Upper lobe of left lung (tissue), 6 donors: ENCODE results near the gene COL9A3. TPM values are rescaled to one million over a fixed set of nuclear protein-coding genes. Genes with fewer than 3 reads are reported as not detected.

Source experiments
- ATAC-seq, 2 donors: fragments of 200-7000 bp; cut with Tn5 transposase; one replicate each; pipeline ENCODE4 v1.9.1; 2022; ENCODE audit warnings: mild to moderate bottlenecking in 2 of 2, moderate library complexity in 2 of 2; ENCODE audit not compliant: low FRiP score in 2 of 2
- DNase-seq, 2 donors: peaks; one replicate each; pipeline ENCODE4 v3.0.0-alpha.2; 2019 to 2020
- H3K27ac ChIP-seq, 4 donors: fragments of 200-600 bp; sonication (generic); one replicate each; pipeline ENCODE4 v1.5.1; 2016 to 2019
- H3K27me3 ChIP-seq, 4 donors: fragments of 200-600 bp; sonication (generic); one replicate each; pipeline ENCODE4 v1.5.1; 2017 to 2019
- H3K36me3 ChIP-seq, 4 donors: fragments of 200-600 bp; sonication (generic); one replicate each; pipeline ENCODE4 v1.5.1; 2016 to 2019
- H3K4me1 ChIP-seq, 4 donors: fragments of 200-600 bp; sonication (generic); one replicate each; pipeline ENCODE4 v1.5.1; 2018 to 2019
- H3K4me3 ChIP-seq, 4 donors: fragments of 200-600 bp; sonication (generic); one replicate each; pipeline ENCODE4 v1.5.1; 2017 to 2019; ENCODE audit warnings: mild to moderate bottlenecking in 2 of 4, moderate library complexity in 1 of 4
- H3K9me3 ChIP-seq, 4 donors: fragments of 200-600 bp; sonication (generic); one replicate each; pipeline ENCODE4 v1.5.1; 2018 to 2019
- CTCF ChIP-seq, 6 experiments: fragments of 450-650 bp in 4 of 6; fragments of 200-600 bp in 2 of 6; sonication (generic) in 2 of 6; IDR thresholded peaks; one replicate each; pipeline ENCODE4 v1.5.1; 2016 to 2019; ENCODE audit warnings: antibody characterized with exemption in 6 of 6
- EP300 ChIP-seq, 4 donors: sonication (generic); formaldehyde crosslinking; IDR thresholded peaks; one replicate each; pipeline ENCODE4 v1.5.1; 2017; ENCODE audit warnings: antibody characterized with exemption in 4 of 4, control low read depth in 2 of 4
- POLR2A ChIP-seq, 4 donors: fragments of 450-650 bp; IDR thresholded peaks; one replicate each; pipeline ENCODE4 v1.5.1; 2016 to 2017; ENCODE audit warnings: antibody characterized with exemption in 4 of 4, mild to moderate bottlenecking in 2 of 4
- POLR2AphosphoS5 ChIP-seq, 2 donors: sonication (generic); formaldehyde crosslinking; IDR thresholded peaks; one replicate each; pipeline ENCODE4 v1.5.1; 2017; ENCODE audit warnings: antibody characterized with exemption in 2 of 2
- WGBS, 2 donors: methylation state at CpG; one replicate each; pipeline ENCODE4 v1.1.5; 2017 to 2018; 5-methylcytosine and 5-hydroxymethylcytosine counted together
- total RNA-seq, 6 donors: library from RNA; depleted of rRNA in 4 of 6; stranded (reverse); fragments of >200 nt in 4 of 6; gene quantifications; one replicate each; pipeline versions ENCODE4 v1.1.0 to v1.2.1, GENCODE V29; 2016 to 2021
- donor health status: DM: no; HTN: no; CAD: no; lungs with moderate emphysema.
- donor health status: DM: no; HTN: yes; CAD: no; lungs with severe emphysema.

COL9A3 gene
- total RNA-seq, 6 donors from 2014 or later: 0.57 to 8.4 (median 2.1) TPM; not detected in 1

GRCh38 chr20:62802026-62802712, 14.7 kb upstream of the COL9A3 start:
- no peaks in the 10 kb centered on the region for H3K27me3 ChIP-seq
- ATAC-seq: no peak
- no peaks in the 10 kb centered on the region for H3K9me3 ChIP-seq
- H3K4me1 ChIP-seq: peaks cover 25 to 35% (median 30%) of the 10 kb centered on the region in 4 donors
- 88 to 91% methylated on average over 13 to 22 of the region's 22 CpGs for WGBS, 2 donors
- H3K4me3 ChIP-seq: no peak overlapping the region
- peak in 1 of 2 donors; percentile 66 for DNase-seq
- TF ChIP-seq EP300 (IDR thresholded peaks at IDR 0.05): no peak
- TF ChIP-seq CTCF (IDR thresholded peaks at IDR 0.05): no peak
- no peak for TF ChIP-seq POLR2A (IDR thresholded peaks at IDR 0.05)
- TF ChIP-seq POLR2AphosphoS5 (IDR thresholded peaks at IDR 0.05): no peak
- peaks cover 8 to 40% (median 24%) of the 10 kb centered on the region in 4 donors for H3K36me3 ChIP-seq
- no peak overlapping the region for H3K27ac ChIP-seq

GRCh38 chr20:62804021-62804626, 12.7 kb upstream of the COL9A3 start:
- DNase-seq (no peak), ATAC-seq (no peak)
- H3K9me3 ChIP-seq: no peaks in the 10 kb centered on the region
- TF ChIP-seq CTCF (IDR thresholded peaks at IDR 0.05) (no peak), EP300 (IDR thresholded peaks at IDR 0.05) (no peak), POLR2A (IDR thresholded peaks at IDR 0.05) (no peak), POLR2AphosphoS5 (IDR thresholded peaks at IDR 0.05) (no peak)
- peaks cover 31 to 45% (median 34%) of the 10 kb centered on the region in 4 donors for H3K4me1 ChIP-seq
- H3K4me3 ChIP-seq: peak overlapping the region; percentile 94 to 100 (median 98)
- peaks cover 8 to 46% (median 33%) of the 10 kb centered on the region in 4 donors for H3K36me3 ChIP-seq
- peak overlapping the region; percentile 88 to 94 (median 91) for H3K27ac ChIP-seq
- 17 to 22% methylated on average over 14 to 18 of the region's 25 CpGs for WGBS, 2 donors
- no peaks in the 10 kb centered on the region for H3K27me3 ChIP-seq

- 1% methylated on average over 38 of the region's 77 CpGs; no CpG with 5 or more reads in 1 of the 2 donors for WGBS, 2 donors
- ATAC-seq: peak in 1 of 2 donors; percentile 71
- H3K27me3 ChIP-seq: no peaks in the 10 kb centered on the region
- peaks cover 10 to 46% (median 34%) of the 10 kb centered on the region in 4 donors for H3K36me3 ChIP-seq
- peak within 1 kb of the TSS; percentile 94 to 100 (median 98) for H3K4me3 ChIP-seq
- no peaks in the 10 kb centered on the region for H3K9me3 ChIP-seq
- H3K27ac ChIP-seq: peak within 1 kb of the TSS; percentile 88 to 94 (median 91)
- peak; percentile 71 to 94 for DNase-seq
- TF ChIP-seq CTCF (IDR thresholded peaks at IDR 0.05) (no peak), POLR2A (IDR thresholded peaks at IDR 0.05) (peak in 2 of 4 donors; percentile 23 to 84), POLR2AphosphoS5 (IDR thresholded peaks at IDR 0.05) (peak; percentile 88 to 90), EP300 (IDR thresholded peaks at IDR 0.05) (peak in 1 of 4 donors; percentile 32)
- H3K4me1 ChIP-seq: peaks cover 31 to 45% (median 34%) of the 10 kb centered on the region in 4 donors
Observed at GRCh38 chr20:62804627-62805154, 12.2 kb upstream of the COL9A3 start, which contains the start of gene OGFR. TSS of gene OGFR (plus strand) at chr20:62804835. CDS start at chr20:62804860, 25 bp downstream.

- 0% methylated on average over 3 of the region's 58 CpGs; no CpG with 5 or more reads in 1 of the 2 donors for WGBS, 2 donors
- Histone ChIP-seq H3K27me3 (no peaks in the 10 kb centered on the region), H3K4me3 (peak overlapping the region; percentile 94 to 100 (median 98)), H3K36me3 (peaks cover 9 to 47% (median 34%) of the 10 kb centered on the region in 4 donors), H3K4me1 (peaks cover 31 to 45% (median 34%) of the 10 kb centered on the region in 4 donors), H3K9me3 (no peaks in the 10 kb centered on the region), H3K27ac (peak overlapping the region; percentile 88 to 94 (median 91))
- no peak for TF ChIP-seq EP300 (IDR thresholded peaks at IDR 0.05)
- TF ChIP-seq POLR2A (IDR thresholded peaks at IDR 0.05): no peak
- TF ChIP-seq POLR2AphosphoS5 (IDR thresholded peaks at IDR 0.05): peak in 1 of 2 donors; percentile 0
- TF ChIP-seq CTCF (IDR thresholded peaks at IDR 0.05): peak in 1 of 6 experiments; percentile 18
- ATAC-seq (peak in 1 of 2 donors; percentile 58), DNase-seq (peak in 1 of 2 donors; percentile 89)
Observed at GRCh38 chr20:62805155-62805710, 11.6 kb upstream of the COL9A3 start.
